ACHN (cell line): ENCODE data around the gene TMEM100.
A peak's percentile ranks its signal among the peaks of the same experiment; 100 is the strongest.

Experiments used
- DNase-seq: peaks from one replicate; pipeline ENCODE4 v3.0.0-alpha.2; 2015
- in situ Hi-C: cut with HindIII; loops from 2 replicates; pipeline ENCODE4 v1.10.0; 2017; ENCODE audit warnings: low sequenced_read_pairs, low pct_ligation_motif_present, low pct_unique_long_range_greater_than_20kb

TMEM100 gene

GRCh38 chr17:55726440-55726839 is 3.8 kb upstream of the TMEM100 start:
- peak; percentile 28 for DNase-seq
- in situ Hi-C loops = no loop called here

GRCh38 chr17:55723488-55723848 is 804 bp upstream of the TMEM100 start:
- DNase-seq = no peak
- in situ Hi-C loops = no loop called here

GRCh38 chr17:55722016-55722736 is 488 bp downstream of the TMEM100 start:
- DNase-seq = no peak

GRCh38 chr17:55720919-55721836 is 1.5 kb downstream of the TMEM100 start:
- in situ Hi-C loops = no loop called here
- no peak for DNase-seq

More at GRCh38 chr17:55722016-55722736, 488 bp downstream of the TMEM100 start:
- in situ Hi-C loops = no loop called here

- in situ Hi-C loops = no loop called here
- DNase-seq = peak; percentile 70
Measured at GRCh38 chr17:55717898-55718735, 4.5 kb downstream of the TMEM100 start.

- in situ Hi-C loops = no loop called here
Measured at GRCh38 chr17:55717432-55717831, 5.2 kb downstream of the TMEM100 start.

GRCh38 chr17:55710829-55711496 is 11.7 kb downstream of the TMEM100 start:
- in situ Hi-C loops = no loop called here
- no peak for DNase-seq

More at GRCh38 chr17:55717432-55717831, 5.2 kb downstream of the TMEM100 start:
- DNase-seq = no peak

GRCh38 chr17:55710410-55710809 is 12.3 kb downstream of the TMEM100 start:
- in situ Hi-C loops = no loop called here
- DNase-seq = no peak

- in situ Hi-C loops = no loop called here
- no peak for DNase-seq
Measured at GRCh38 chr17:55709984-55710383, 12.7 kb downstream of the TMEM100 start.

GRCh38 chr17:55709440-55709839 is 13.2 kb downstream of the TMEM100 start:
- in situ Hi-C loops = no loop called here
- no peak for DNase-seq

- no peak for DNase-seq
- in situ Hi-C loops = no loop called here
Measured at GRCh38 chr17:55708175-55708974, 14.3 kb downstream of the TMEM100 start.

- DNase-seq = no peak
- in situ Hi-C loops = no loop called here
Measured at GRCh38 chr17:55706808-55707773, 15.6 kb downstream of the TMEM100 start.

GRCh38 chr17:55705847-55706246 is 16.8 kb downstream of the TMEM100 start:
- in situ Hi-C loops = no loop called here
- no peak for DNase-seq

GRCh38 chr17:55704401-55704800 is 18.3 kb downstream of the TMEM100 start:
- in situ Hi-C loops = no loop called here
- no peak for DNase-seq

- in situ Hi-C loops = no loop called here
- DNase-seq = no peak
Measured at GRCh38 chr17:55702150-55702549, 20.5 kb downstream of the TMEM100 start.

- in situ Hi-C loops = no loop called here
- no peak for DNase-seq
Measured at GRCh38 chr17:55699181-55699860, 23.3 kb downstream of the TMEM100 start.
